ENCODE results near the gene ZNF740.

The ZNF740 gene, protein sequence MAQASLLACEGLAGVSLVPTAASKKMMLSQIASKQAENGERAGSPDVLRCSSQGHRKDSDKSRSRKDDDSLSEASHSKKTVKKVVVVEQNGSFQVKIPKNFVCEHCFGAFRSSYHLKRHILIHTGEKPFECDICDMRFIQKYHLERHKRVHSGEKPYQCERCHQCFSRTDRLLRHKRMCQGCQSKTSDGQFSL

DNA sequence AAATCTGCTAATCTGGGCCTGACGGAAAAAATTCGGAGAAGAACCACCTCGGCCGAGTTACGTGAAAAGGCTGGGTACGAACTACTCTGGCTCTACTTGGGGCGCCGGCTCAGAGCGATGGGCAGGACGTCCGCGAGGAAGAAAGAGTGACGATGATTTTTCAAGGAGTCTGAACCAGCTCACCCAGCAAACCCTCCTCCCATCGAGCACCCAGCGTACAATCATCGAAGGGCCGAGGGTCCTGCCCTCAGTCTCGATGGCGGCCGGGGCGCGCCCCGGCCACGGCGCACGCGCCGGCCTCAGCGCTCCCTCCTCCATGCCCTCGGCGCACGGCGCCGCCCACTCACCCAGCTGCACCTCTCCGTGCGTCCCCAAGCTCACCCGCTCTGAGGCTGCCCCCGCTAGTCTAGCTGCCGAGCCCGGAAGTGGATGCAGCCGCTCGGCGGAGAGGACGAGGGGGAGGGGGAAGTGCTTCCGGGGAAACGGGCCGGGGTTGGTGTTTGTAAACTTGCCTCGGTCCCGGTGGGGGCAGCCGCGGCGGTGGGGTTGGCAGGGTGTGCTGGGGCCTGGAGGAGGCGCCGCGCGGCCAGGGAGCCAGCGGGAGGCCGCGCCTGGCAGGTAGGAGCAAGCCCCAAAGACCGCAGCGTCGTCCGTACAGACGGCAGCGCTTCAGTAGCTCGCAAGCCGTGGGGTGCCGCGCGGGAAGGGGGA is at the start of gene ZNF740, which contains the start of gene CSAD:
Gene ZNF740 (plus strand): TSS at position 503 of the 711 bp plus-strand sequence. CDS start 1,262 bp downstream, outside the sequence.
Gene CSAD (minus strand): TSS at position 706 of the 711 bp plus-strand sequence. CDS start 7,455 bp downstream, outside the sequence.
- Histone ChIP-seq H3K9me3 (ENCODE audit: control insufficient read depth, insufficient read depth, low read depth, low read length) (no peaks in the 10 kb centered on the region), H3K27me3 (ENCODE audit: control insufficient read depth, insufficient read depth, low read length) (peaks cover 44% of the 10 kb centered on the region), H3K4me3 (ENCODE audit: low read depth, low read length) (peak within 1 kb of the TSS; percentile 97), H3K36me3 (ENCODE audit: control insufficient read depth, insufficient read depth, low read length) (peaks cover 28% of the 10 kb centered on the region), H3K27ac (ENCODE audit: low read depth, low read length) (peak within 1 kb of the TSS; percentile 84; the same call in 1 of the 2 replicates), H3K4me1 (ENCODE audit: control insufficient read depth, insufficient read depth, low read length) (peaks cover 13% of the 10 kb centered on the region), H3K9ac (ENCODE audit: low read length) (peak within 1 kb of the TSS; percentile 91)

DNA sequence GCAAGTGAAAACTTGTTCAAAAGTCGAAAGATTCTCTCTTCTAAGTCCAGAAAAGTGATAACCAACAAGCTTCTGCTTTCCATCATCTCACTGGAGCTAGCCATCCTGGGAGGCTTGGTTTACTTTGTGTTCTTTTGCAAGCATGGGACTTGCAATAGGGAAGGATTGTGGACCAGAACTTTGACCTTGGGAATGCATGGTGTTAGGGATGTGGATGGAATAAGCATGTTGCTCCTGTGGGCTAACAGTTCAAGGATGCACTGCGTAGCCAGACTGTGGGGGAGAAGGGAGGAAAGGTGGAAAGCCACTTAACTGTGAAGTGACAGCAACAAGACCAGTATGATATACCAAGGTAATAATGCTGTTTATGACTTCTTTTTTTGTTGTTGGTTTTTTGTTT is 48.7 kb upstream of the ZNF740 start:
- Histone ChIP-seq H3K27me3 (ENCODE audit: control insufficient read depth, insufficient read depth, low read length) (peaks cover 16% of the 10 kb centered on the region), H3K36me3 (ENCODE audit: control insufficient read depth, insufficient read depth, low read length) (no peaks in the 10 kb centered on the region), H3K9ac (ENCODE audit: low read length) (no peak overlapping the region), H3K9me3 (ENCODE audit: control insufficient read depth, insufficient read depth, low read depth, low read length) (peaks cover 1% of the 10 kb centered on the region; the same call in 1 of the 2 replicates), H3K4me1 (ENCODE audit: control insufficient read depth, insufficient read depth, low read length) (no peaks in the 10 kb centered on the region), H3K27ac (ENCODE audit: low read depth, low read length) (no peak overlapping the region), H3K4me3 (ENCODE audit: low read depth, low read length) (no peak overlapping the region)

DNA sequence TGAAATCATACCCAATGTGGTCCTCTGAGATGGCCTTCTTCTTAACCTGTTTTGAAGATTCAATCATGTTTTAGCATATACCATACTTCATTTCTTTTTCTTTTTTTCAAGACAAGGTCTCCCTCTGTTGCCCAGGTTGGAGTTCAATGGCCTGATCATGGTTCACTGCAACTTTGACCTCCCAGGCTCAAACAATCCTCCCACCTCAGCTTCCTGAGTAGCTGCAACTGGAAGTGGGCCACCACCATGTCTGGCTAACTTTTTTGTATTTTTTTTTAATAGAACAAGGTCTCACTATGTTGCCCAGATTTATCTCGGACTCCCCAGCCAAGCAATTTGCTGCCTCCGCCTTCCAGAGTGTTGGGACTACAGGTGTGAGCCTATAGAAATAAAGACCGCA is 46.8 kb upstream of the ZNF740 start:
- H3K36me3 ChIP-seq (ENCODE audit: control insufficient read depth, insufficient read depth, low read length) = no peaks in the 10 kb centered on the region
- peaks cover 5% of the 10 kb centered on the region; the same call in 1 of the 2 replicates for H3K9me3 ChIP-seq (ENCODE audit: control insufficient read depth, insufficient read depth, low read depth, low read length)
- no peak overlapping the region for H3K27ac ChIP-seq (ENCODE audit: low read depth, low read length)
- H3K4me1 ChIP-seq (ENCODE audit: control insufficient read depth, insufficient read depth, low read length) = no peaks in the 10 kb centered on the region
- no peak overlapping the region for H3K4me3 ChIP-seq (ENCODE audit: low read depth, low read length)
- peaks cover 10% of the 10 kb centered on the region for H3K27me3 ChIP-seq (ENCODE audit: control insufficient read depth, insufficient read depth, low read length)
- H3K9ac ChIP-seq (ENCODE audit: low read length) = no peak overlapping the region

DNA sequence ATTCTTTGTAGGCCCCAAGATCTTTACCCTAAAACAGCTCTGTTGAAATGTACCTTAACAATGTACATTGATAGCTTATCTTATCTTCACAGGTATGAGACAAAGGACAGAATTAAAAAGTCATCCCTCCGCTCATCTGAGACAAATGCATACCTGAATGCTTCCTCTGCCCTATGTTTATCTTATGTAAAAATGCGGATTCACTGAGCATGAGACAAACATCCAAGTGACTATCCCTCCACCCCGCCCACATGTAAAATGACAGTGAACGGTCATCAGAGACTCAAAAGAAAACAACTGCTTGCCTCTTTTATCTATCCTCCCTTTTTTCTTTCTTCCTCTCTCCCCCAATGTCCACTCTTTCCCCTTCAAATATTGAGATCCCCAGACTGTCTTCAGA is 37.2 kb upstream of the ZNF740 start:
- Histone ChIP-seq H3K4me1 (ENCODE audit: control insufficient read depth, insufficient read depth, low read length) (no peaks in the 10 kb centered on the region), H3K27me3 (ENCODE audit: control insufficient read depth, insufficient read depth, low read length) (no peaks in the 10 kb centered on the region), H3K36me3 (ENCODE audit: control insufficient read depth, insufficient read depth, low read length) (no peaks in the 10 kb centered on the region), H3K9me3 (ENCODE audit: control insufficient read depth, insufficient read depth, low read depth, low read length) (peaks cover 12% of the 10 kb centered on the region), H3K27ac (ENCODE audit: low read depth, low read length) (no peak overlapping the region), H3K9ac (ENCODE audit: low read length) (no peak overlapping the region), H3K4me3 (ENCODE audit: low read depth, low read length) (no peak overlapping the region)

DNA sequence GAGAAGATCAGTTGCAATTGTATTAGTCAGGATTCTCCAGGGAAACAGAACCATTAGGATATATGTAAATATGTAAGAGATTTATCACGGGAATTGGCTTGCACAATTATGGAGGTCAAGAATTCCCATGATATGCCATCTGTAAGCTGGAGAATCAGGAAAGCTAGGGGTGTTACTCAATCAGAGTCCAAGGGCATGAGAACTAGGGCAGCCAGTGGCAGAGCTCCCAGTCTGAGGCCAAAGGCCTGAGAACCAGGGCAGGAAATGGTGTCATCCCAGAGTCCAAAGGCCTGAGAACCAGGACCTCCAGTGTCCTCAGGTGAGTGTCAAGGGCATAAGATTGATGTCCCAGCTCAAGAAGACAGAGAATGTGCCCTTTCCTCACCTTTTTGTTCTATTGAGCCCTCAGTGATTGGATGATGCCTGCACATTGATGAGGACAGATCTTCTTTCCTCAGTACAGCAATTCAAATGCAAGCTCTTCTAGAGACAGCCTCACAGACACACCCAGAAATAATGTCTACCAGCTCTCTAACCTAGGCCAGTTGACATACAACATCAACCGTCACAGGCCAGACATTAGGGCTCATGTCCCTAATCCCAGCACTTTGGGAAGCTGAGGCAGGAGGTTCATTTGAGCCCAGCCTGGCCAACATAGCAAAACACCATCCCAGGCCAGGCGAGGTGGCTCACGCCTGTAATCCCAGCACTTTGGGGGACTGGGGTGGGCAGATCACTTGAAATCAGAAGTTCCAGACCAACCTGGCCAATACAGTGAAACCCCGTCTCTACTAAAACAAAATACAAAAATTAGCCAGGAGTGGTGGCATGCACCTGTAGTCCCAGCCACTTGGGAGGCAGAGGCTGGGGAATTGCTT is 34.9 kb upstream of the ZNF740 start:
- Histone ChIP-seq H3K9ac (ENCODE audit: low read length) (no peak overlapping the region), H3K36me3 (ENCODE audit: control insufficient read depth, insufficient read depth, low read length) (no peaks in the 10 kb centered on the region), H3K4me1 (ENCODE audit: control insufficient read depth, insufficient read depth, low read length) (no peaks in the 10 kb centered on the region), H3K27me3 (ENCODE audit: control insufficient read depth, insufficient read depth, low read length) (no peaks in the 10 kb centered on the region), H3K9me3 (ENCODE audit: control insufficient read depth, insufficient read depth, low read depth, low read length) (no peaks in the 10 kb centered on the region), H3K27ac (ENCODE audit: low read depth, low read length) (no peak overlapping the region), H3K4me3 (ENCODE audit: low read depth, low read length) (no peak overlapping the region)

DNA sequence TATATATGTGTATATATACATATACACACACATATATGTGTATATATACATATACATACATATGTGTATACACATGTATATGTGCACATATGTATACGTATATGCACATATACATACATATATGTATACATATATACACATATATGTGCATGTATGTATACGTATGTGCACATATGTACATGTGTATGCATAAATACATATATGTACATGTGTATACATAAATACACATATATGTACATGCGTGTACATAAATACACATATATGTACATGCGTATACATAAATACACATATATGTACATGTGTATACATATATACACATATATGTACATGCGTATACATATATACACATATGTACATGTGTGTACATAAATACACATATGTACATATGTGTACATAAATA is 33.3 kb upstream of the ZNF740 start:
- Histone ChIP-seq H3K27ac (ENCODE audit: low read depth, low read length) (no peak overlapping the region), H3K9ac (ENCODE audit: low read length) (no peak overlapping the region), H3K27me3 (ENCODE audit: control insufficient read depth, insufficient read depth, low read length) (no peaks in the 10 kb centered on the region), H3K4me3 (ENCODE audit: low read depth, low read length) (no peak overlapping the region), H3K9me3 (ENCODE audit: control insufficient read depth, insufficient read depth, low read depth, low read length) (no peaks in the 10 kb centered on the region), H3K4me1 (ENCODE audit: control insufficient read depth, insufficient read depth, low read length) (no peaks in the 10 kb centered on the region), H3K36me3 (ENCODE audit: control insufficient read depth, insufficient read depth, low read length) (no peaks in the 10 kb centered on the region)

DNA sequence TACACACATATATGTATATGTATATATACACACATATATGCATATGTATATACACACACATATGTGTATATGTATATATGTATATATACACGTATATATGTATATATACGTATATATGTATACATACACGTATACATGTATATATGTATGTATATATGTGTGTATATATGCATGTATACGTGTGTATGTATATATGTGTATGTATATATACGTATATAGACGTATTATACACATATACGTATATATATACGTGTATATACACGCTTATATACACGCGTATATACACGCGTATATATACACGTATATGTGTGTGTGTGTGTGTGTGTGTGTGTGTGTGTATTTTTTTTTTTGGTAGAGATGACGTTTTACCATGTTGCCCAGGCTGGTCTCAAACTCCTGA is 32.9 kb upstream of the ZNF740 start:
- Histone ChIP-seq H3K27me3 (ENCODE audit: control insufficient read depth, insufficient read depth, low read length) (no peaks in the 10 kb centered on the region), H3K27ac (ENCODE audit: low read depth, low read length) (no peak overlapping the region), H3K4me1 (ENCODE audit: control insufficient read depth, insufficient read depth, low read length) (no peaks in the 10 kb centered on the region), H3K9ac (ENCODE audit: low read length) (no peak overlapping the region), H3K4me3 (ENCODE audit: low read depth, low read length) (no peak overlapping the region), H3K9me3 (ENCODE audit: control insufficient read depth, insufficient read depth, low read depth, low read length) (no peaks in the 10 kb centered on the region), H3K36me3 (ENCODE audit: control insufficient read depth, insufficient read depth, low read length) (no peaks in the 10 kb centered on the region)

DNA sequence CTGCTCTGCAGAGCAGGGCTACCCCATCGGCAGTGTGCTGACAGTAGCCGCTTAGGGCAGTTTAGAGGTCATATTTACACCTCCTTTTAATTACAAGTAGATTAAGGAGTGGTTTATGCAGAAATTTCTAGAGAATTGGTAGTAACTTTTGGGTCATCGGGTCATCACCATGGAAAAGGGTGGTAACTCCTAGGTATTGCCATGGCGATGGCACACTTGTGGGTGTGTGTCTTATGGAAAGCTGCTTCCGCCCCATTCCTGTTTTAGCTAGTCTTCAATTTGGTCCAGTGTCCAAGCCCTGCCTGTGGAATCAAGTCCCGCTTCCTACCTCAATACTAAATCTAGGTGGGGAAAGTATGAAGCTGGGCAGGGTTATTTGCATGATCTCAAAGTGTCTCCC is 29.5 kb upstream of the ZNF740 start:
- H3K27me3 ChIP-seq (ENCODE audit: control insufficient read depth, insufficient read depth, low read length) = peaks cover 12% of the 10 kb centered on the region; the same call in 1 of the 2 replicates
- H3K27ac ChIP-seq (ENCODE audit: low read depth, low read length) = no peak overlapping the region
- no peaks in the 10 kb centered on the region for H3K9me3 ChIP-seq (ENCODE audit: control insufficient read depth, insufficient read depth, low read depth, low read length)
- no peaks in the 10 kb centered on the region for H3K4me1 ChIP-seq (ENCODE audit: control insufficient read depth, insufficient read depth, low read length)
- H3K36me3 ChIP-seq (ENCODE audit: control insufficient read depth, insufficient read depth, low read length) = no peaks in the 10 kb centered on the region
- no peak overlapping the region for H3K4me3 ChIP-seq (ENCODE audit: low read depth, low read length)
- H3K9ac ChIP-seq (ENCODE audit: low read length) = no peak overlapping the region

DNA sequence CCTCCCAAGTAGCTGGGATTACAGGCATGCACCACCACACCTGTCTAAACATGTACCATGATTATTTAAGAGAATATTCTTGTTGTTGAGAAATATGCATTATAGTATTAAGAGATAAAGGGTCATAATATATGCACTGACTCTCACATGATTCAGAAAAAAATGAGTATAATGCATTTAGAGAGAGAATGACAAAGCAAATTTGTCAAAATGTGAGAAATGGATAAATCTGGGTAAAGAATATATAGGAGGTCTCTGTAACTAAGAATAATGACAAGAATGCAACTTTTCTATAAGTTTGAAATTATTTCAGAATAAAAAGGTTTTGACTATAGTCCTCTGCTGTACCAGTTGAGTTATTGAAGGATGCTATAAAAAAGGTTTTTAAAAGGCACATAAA is 28.1 kb upstream of the ZNF740 start:
- H3K9me3 ChIP-seq (ENCODE audit: control insufficient read depth, insufficient read depth, low read depth, low read length) = no peaks in the 10 kb centered on the region
- H3K4me1 ChIP-seq (ENCODE audit: control insufficient read depth, insufficient read depth, low read length) = no peaks in the 10 kb centered on the region
- no peak overlapping the region for H3K27ac ChIP-seq (ENCODE audit: low read depth, low read length)
- peaks cover 12% of the 10 kb centered on the region; the same call in 1 of the 2 replicates for H3K27me3 ChIP-seq (ENCODE audit: control insufficient read depth, insufficient read depth, low read length)
- no peak overlapping the region for H3K4me3 ChIP-seq (ENCODE audit: low read depth, low read length)
- no peaks in the 10 kb centered on the region for H3K36me3 ChIP-seq (ENCODE audit: control insufficient read depth, insufficient read depth, low read length)
- no peak overlapping the region for H3K9ac ChIP-seq (ENCODE audit: low read length)

DNA sequence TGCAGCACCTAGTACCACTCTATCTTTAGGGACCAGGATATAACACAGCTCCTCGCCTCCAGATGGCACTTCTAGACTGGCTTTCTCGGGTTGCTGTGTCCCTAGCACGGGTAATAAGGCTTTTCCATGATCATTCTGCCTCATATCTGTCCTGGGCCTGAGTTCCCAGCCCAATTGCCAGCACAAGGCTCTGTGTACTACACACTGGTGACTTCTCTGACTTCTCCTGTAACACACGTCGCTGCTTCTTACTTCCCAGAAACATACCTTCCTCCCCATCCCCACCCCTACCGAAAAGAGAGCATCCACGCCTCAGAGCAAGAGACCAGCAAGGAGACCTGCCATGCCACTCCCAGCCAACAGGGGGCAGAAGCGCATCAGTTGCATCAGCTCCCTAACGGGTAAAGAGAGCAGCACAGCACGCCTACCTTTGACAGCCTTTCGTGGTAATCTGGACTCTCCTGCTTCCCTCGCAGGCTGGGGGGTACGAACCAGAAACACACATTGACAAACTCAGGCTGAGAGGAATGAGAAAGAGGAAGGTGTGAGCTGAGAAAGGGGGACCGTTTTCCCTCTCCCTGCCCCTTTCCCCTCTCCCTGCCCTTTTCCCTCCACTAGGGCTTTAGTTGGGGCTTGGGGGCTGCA is 21.2 kb upstream of the ZNF740 start:
- Histone ChIP-seq H3K4me3 (ENCODE audit: low read depth, low read length) (peak overlapping the region; percentile 30; the same call in 1 of the 2 replicates), H3K4me1 (ENCODE audit: control insufficient read depth, insufficient read depth, low read length) (no peaks in the 10 kb centered on the region), H3K36me3 (ENCODE audit: control insufficient read depth, insufficient read depth, low read length) (no peaks in the 10 kb centered on the region), H3K27me3 (ENCODE audit: control insufficient read depth, insufficient read depth, low read length) (peaks cover 42% of the 10 kb centered on the region), H3K27ac (ENCODE audit: low read depth, low read length) (no peak overlapping the region), H3K9me3 (ENCODE audit: control insufficient read depth, insufficient read depth, low read depth, low read length) (no peaks in the 10 kb centered on the region), H3K9ac (ENCODE audit: low read length) (no peak overlapping the region)
